ENCODE results near the gene PGLYRP4.

DNA sequence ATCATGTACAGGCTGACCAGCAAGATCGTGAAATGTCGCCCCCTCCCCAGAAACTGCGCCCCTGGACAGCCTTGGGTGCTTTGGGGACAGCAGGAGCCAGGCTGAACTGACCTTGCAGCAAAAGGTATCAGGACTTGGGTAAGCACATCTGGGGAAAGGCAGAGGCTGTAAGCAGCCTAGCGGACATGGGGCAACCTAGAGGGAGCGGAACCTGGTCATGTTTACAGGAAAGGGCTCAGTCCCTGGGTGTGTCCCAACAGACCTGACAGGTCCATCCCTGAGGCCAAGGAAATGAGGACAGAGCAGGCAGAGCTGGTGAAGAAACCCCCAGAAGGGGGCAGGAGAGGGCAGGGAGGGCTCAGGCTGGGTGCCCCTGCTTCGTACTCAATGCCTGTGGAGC is 45.3 kb upstream of the PGLYRP4 start:
- TF ChIP-seq, protein P1, sequence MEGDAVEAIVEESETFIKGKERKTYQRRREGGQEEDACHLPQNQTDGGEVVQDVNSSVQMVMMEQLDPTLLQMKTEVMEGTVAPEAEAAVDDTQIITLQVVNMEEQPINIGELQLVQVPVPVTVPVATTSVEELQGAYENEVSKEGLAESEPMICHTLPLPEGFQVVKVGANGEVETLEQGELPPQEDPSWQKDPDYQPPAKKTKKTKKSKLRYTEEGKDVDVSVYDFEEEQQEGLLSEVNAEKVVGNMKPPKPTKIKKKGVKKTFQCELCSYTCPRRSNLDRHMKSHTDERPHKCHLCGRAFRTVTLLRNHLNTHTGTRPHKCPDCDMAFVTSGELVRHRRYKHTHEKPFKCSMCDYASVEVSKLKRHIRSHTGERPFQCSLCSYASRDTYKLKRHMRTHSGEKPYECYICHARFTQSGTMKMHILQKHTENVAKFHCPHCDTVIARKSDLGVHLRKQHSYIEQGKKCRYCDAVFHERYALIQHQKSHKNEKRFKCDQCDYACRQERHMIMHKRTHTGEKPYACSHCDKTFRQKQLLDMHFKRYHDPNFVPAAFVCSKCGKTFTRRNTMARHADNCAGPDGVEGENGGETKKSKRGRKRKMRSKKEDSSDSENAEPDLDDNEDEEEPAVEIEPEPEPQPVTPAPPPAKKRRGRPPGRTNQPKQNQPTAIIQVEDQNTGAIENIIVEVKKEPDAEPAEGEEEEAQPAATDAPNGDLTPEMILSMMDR (IDR thresholded peaks at IDR 0.05; ENCODE audit: low read depth, low read length, missing input control), result no peak
- TF ChIP-seq NR2F2 (IDR thresholded peaks at IDR 0.05) (no peak), HNF4G (IDR thresholded peaks at IDR 0.05) (no peak), TAF1 (conservative IDR thresholded peaks at IDR 0.05) (no peak), RAD21 (IDR thresholded peaks at IDR 0.05) (no peak), GABPA (IDR thresholded peaks at IDR 0.05 in 1 of 2, conservative IDR thresholded peaks at IDR 0.05 in 1 of 2) (no peak)

All from liver (tissue), 3 donors.